ENCODE measurements around the gene PHF20. TPM values are rescaled to one million over a fixed set of nuclear protein-coding genes. Genes with fewer than 3 reads are reported as not detected.
"Not testable (repeated sequence)": the region's sequence is repeated elsewhere in the genome, so short reads cannot be mapped to it uniquely, and the experiment has no call there.

The PHF20 gene
- total RNA-seq, 1 donor from 2014 or later, result 46.2 TPM

DNA sequence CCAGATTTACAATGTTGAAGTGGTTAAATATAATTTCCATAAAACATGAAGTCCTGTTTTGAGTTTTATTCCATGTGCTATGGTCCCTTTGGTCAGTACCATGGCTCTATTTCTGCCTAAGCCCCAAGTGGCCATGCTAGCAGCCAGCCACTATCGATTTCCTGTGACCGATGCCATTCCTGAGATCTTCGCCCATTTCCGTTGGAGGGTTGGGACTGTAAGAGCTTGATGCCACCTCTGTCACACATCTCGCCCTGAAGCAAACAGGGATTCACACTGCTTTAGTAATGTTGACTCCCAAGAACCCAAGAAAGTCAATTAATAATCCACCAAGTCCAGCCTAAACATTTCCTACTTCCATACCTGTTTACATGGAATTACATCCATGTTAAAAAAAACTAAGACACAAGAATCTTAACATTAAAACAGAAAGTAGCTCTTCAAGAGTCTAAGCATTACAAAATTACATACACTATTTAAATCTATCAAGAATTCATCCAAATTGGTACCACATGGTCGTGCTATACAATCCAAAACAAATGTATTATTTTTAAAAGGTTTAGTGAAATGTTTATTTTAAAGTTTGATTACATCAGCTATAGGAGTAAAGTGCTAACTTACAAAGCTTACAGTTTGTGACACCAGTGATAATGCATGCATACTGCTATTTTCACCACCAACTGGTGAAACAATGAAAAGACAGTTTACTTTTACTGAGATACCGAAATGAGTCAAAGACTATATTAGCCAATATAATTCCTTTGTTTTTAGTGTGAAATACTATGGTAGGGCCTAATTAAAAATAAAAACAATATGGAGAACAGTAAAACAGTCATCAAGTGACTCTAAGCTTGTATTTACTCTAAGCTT lies 32.3 kb upstream of the PHF20 start:
- no peak for DNase-seq

DNA sequence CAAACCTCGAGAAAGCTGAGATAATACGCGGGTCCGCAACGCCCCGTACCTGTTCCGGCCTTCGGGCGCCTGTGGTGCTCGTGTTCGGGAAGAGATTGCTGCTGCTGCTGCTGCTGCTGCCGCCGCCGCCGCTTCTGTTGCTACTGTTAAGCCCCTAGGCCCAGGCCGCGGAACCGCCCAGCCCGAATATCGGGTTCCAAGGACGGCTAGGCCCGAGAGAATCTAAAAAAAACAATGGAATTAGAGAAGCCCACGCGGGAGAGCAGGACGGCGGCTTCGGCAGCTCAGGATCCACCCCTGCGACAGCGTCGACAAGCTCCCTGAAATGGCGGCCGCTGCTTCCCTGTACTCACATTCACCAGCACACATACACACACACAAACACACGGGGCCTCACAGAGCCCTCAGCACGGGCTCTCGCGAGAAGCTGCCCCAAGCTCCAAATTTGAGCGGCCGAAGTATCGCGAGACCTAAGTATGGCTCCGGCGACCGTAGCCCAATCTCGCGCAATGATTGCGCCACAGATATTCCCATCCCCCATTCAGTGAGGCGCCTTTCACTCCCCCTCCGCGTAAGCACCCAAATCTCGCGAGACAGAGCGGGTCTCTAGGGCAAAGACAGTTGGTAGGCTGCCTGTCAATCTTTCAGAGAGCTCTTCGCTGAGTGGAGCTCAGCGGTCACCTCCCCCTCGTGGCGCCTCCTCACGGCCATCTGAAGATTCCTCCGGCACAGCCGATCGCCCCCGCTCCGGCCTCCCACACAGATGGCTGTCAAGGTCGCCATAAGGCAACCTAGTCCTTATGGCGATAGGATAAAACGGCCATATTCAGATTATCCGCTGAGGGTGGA lies 29.7 kb upstream of the PHF20 start, which contains the start of gene RBM39:
Gene RBM39, minus strand, starts transcription at position 369 of the 849 bp plus-strand sequence. CDS start 1,386 bp downstream, outside the sequence.
- DNase-seq, result peak; percentile 100

GRCh38 chr20:35742741-35743523 lies 28.9 kb upstream of the PHF20 start:
- DNase-seq, result peak; percentile 42

- DNase-seq, result no peak
Observed at GRCh38 chr20:35743693-35744491, 27.9 kb upstream of the PHF20 start.

DNA sequence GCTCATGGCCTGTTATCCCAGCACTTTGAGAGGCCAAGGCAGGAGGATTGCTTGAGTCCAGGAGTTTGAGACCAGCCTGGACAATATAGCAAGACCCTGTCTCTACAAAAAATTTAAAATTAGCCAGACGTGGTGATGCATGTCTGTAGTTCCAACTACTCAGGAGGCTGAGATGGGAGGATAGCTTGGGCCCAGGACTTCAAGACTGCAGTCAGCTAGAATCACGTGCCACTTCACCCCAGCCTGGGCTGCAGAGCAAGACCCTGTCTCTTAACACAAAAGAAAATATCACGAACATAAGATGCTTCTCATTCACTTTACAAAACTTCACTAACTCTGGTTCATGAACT lies 27.3 kb upstream of the PHF20 start:
- DNase-seq, result not testable (repeated sequence)

DNA sequence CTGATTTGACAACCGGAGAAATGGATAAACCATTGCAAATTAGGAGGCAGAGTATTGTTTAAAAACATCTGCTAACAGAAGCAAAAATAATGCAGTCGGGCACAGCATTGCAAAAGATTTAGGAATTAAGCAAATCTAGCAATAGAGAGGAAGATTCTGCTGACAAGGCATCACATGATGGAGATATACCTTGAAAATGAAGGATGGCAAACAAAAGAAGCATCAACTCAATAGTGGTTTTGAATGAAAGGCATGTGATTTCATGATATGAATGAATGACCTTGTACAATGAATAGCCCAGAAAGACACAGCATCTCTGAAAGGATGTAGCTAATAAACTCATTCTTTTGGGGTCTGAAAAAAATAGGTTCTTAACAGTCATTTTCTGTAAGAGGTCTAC lies 21.2 kb upstream of the PHF20 start:
- DNase-seq, result no peak

- no peak for DNase-seq
Observed at GRCh38 chr20:35756404-35756803, 15.4 kb upstream of the PHF20 start.

GRCh38 chr20:35757098-35757705 lies 14.6 kb upstream of the PHF20 start:
- DNase-seq, result no peak

DNA sequence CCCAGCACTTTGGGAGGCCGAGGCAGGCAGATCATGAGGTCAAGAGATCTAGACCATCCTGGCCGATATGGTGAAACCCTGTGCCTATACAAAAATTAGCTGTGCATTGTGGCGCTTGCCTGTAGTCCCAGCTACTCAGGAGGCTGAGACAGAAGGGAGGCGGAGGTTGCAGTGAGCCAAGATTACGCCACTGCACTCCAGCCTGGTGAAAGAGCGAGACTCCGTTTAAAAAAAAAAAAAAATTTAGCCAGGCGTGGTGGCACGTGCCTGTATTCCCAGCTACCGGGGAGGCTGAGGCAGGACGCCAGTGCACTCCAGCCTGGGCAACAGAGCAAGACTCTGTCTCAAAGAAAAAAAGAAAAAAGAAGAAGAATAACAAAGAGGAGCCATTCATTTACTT lies 10.3 kb upstream of the PHF20 start:
- DNase-seq, result not testable (repeated sequence)

DNA sequence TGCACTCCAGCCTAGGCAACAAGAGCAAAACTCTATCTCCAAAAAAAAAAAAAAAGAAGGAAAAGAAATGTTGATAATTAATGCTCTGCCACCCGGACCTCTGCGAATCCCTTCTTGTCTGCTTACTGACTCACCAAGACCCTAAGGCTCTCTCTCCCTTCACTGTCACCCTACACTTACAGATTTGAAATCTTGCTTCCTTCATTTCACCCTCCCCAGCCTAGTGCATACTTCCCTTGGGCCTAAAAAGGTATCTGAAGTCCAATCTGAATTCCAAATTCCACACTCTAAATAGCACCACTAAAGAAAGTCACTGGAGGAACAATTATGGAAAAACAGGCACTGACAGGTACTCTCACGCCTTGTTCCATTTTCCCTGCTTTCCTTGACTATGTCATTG lies 9.4 kb upstream of the PHF20 start:
- DNase-seq, result no peak

- DNase-seq, result not testable (repeated sequence)
Observed at GRCh38 chr20:35764936-35765335, 6.9 kb upstream of the PHF20 start.

DNA sequence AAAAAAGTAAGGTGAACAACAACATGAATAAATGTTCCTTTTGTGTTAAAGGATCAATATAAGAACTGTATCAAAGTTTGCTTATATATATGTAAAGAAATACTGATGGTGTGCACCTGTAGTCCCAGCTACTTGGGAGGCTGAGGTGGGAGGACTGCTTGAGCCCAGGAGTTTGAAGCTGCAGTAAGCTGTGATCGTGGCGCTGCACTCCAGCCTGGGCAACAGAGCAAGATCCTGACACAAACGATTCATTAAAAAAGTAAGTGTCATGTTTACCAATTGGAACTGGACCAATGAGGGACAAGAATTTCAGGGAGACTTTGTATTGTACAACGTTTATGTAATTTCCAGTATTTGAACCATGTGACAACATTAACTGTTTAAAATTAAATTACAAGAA lies 5.0 kb upstream of the PHF20 start:
- no peak for DNase-seq

DNA sequence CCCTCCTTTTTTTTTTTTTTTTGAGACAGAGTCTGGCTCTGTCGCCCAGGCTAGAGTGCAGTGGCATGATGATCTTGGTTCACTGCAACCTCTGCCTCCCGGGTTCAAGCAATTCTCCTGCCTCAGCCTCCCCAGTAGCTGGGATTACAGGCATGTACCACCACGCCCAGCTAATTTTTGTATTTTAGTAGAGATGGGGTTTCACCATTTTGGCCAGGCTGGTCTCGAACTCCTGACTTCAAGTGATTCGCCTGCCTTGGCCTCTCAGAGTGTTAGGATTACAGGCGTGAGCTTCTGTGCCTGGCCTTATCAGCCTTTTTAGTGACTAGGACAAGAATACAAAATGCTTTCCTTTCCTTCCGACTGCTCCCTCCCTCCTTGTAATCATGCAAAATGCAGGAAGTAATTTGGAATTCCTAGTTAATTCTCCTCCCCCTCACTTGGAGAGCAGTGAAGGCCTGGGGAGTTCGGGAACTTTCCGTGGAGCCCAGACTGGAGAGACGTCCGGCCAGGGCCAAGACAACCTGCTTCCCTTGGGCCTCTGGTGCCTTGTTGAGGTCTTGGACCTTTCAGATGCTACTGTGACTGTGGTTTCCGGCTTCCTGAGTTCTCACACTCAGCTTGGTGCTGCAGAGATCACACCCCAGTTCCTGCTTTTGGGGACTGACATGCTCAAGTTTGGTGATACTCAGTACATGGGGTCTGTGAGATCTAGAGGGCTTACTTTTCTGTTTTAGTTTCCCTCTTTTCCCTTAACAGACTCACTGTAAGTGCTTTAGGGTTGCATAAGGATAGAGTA lies 3.9 kb upstream of the PHF20 start:
- DNase-seq, result peak; percentile 36

DNA sequence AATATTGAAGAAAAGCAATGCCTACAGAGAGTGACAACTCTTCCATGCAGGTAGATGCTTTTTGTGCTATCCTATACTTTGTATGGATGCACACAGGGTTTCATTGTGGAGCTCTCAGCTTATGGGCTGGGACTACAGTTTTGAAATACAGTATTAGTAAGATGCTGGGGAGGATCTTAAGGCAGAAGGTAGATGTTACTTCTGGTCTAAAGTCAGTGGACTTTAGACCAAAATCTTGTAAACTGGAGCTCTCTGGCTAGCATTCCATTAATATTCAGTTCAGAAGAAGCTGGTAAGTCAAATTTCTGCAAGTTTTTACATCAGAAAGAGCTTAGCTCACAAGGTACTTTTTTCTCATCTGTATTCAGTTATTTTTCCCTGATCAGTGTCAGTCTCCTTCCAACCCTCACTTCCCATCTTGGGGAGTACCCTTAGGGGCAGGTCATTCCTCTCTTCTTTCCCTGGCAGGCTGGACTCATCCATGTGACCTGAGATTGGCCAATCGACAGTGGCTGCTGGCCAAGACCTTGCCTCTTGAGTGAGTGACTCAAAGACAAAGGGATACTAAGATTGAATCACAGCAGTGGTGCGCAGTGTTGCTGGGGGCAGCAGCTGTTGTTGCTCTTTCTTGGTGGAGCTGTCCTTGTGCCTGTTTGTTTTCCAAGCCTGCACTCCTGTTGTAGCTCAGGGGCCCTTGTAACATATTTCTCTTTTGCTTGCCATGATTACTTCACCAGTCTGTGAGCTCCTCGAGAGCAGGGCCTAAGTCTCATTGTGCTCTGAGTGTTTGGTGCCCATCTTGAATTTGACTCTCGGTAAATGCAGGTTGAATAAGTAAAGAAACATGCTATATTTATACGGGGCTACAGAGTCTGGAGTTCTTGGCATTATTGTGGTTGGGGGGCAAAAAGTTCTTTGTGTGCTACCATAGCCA lies 2.8 kb upstream of the PHF20 start:
- DNase-seq, result peak; percentile 90

GRCh38 chr20:35771367-35771688 lies 487 bp upstream of the PHF20 start:
- no peak for DNase-seq

DNA sequence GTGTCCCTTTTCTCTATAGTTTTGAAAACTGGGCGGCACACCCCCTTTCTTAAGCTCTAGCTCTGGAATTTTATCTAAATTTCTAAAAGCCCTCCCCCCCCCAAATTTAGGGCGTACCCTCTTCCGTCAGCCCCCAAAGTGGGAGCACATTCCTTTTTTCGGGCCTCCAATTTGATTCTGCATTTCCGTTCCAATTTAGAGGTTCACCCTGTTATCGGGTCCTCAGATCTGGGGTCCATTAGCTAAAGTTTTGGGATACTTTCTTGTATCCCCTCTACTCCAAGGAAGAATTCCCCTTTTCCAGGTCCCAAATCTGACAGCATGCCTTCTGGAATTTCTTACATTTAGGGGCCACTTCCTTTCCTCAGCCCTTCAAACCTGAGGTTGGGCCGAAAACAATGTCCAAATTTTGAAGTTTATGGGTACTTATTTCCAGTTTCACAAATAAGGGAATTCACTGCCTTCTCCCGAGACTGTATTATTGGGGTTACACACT lies 796 bp downstream of the PHF20 start:
- no peak for DNase-seq

GRCh38 chr20:35773154-35773751 lies 1.4 kb downstream of the PHF20 start:
- DNase-seq, result no peak

GRCh38 chr20:35774391-35774790 lies 2.6 kb downstream of the PHF20 start:
- no peak for DNase-seq
